HuH-7 (cell line): ENCODE measurements around the gene KDSR.

Experiments used
- DNase-seq: peaks from one replicate; pipeline ENCODE4 v3.0.0; 2011; ENCODE audit warnings: low spot score

KDSR gene

DNA sequence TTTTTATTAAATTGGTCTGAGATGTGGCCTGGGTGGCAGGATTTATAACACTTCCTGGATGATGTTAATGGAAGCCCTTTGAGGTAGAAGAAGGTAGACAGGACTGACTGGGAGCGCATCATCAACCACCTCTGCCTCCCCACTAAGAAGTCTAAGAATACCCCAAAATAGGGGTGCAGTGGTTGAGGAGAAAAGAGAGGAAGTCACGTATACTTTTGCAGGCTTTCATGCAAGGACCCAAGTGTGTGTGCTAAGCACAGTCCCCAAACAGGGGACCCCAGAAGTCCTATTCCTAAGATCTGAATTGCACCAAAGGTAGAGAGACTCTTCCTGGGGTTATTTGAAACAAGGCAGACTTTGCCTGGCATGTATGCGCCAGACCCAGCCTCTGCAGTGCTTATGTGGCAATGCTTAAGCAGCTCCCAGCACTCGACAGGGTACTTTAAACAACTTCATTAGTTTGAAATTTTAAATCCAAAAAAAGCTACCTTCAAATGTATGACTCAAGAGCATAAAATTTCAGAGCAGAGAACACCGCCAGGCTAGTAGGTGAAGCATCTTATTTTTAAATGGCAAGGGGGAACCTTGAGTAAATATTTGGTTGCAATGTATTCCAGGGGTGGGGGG lies 82.7 kb downstream of the KDSR start:
- no peak for DNase-seq

DNA sequence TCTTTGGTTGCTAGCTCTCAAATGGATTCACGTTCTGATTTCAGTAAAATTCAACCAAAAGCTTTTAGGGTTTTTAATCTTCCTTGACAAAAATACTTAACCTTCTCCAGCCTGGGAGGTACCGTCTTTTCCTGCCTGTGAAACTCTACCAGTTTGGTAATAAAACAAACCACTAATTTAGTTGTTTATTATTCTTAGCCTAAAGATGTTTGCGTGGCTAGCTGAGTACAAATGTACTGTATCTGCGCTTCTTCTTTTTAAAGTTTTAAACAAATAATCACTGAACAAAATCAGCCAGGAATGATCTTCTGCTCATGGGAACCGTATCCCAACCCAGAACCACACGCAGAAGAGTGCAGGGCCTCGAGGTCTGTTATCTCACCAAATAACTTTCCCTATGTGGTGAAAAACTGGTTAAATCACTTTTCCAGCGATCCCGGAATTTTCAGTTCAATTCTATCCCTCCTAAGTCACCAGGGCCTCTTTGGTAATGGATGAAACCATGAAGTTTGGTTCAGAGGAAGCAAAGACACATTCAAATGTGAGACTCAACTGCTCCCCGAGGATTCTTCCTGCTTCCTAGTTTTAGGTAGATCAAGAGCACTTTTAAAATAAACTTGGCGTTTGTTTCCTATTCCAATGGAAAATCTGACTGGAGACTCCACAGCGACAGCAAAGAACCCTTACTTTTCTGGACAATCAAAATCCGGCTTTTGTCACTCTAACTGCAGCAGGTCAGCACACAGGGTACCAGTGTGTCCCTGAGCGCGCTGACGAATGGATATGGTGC lies 83.5 kb downstream of the KDSR start:
- DNase-seq: no peak

DNA sequence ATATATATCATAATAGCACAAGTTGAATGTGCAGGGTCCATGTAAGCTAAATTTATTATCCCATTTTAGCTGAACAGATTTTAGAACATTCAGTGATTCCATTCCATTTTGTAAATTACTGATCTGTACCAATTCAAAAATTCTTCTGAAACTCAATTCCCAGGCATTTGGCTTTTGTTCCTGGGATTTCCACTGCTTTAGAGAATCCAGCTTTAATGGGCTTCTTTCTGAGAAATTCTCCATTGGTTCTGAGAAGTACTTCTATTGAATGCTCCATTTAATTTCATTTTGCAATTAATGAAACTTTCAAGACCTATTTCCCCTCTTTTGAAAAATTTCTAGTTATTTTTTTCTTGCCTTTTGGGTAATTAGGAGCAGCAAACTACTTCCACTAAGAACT lies 84.2 kb downstream of the KDSR start:
- DNase-seq: no peak
